Measurements from ENCODE around the gene LDLRAD4.

Gene LDLRAD4

DNA sequence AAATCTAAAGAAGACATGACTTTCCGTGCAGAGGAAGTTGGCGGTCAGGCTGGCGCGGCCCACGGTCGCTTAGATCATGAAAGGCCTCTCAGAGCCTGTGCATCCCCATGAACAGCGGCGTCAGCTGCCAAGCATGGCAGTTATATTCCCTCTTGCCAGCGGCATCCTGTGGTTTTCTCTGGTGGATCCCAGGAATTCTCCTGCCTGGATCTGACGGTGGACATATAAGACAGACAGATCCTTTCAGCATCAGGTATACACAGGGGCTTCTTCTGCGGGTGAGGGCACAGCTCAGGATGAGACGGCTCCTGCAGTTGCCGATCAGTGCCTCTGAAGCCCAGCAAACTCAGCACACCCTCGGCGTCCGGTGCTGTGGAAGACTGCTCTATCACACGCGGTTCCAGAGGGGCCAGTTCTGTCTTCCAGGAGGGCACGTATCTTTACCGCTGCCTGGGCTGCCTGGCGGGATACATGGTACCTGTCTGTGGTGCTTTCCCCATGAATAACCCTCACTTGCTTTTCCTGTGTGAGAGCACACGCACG, 157.8 kb downstream of the LDLRAD4 start:
- no peak for DNase-seq

- DNase-seq, result peak; percentile 47
These were observed 158.3 kb downstream of the LDLRAD4 start for GRCh38 chr18:13376841-13377351.

DNA sequence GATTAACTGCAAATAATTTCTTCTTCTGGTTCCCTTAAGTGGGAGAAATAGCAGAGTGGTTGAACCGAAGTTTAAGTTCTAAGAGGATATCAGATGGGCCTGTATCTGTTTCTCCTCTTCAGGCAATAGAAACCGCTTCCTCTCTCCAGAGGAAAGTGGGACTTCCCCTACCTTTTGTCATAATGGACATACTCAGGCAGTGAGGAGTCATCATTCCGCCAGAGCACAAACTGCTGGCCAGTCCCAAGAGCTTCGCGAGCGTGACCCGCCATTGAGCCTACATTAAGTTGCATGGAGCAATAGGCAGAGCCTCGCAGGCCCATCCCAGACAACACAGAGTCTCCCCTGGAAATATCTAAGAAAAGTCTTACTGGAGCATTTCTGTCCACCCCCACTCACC, 158.9 kb downstream of the LDLRAD4 start:
- DNase-seq, result no peak

DNA sequence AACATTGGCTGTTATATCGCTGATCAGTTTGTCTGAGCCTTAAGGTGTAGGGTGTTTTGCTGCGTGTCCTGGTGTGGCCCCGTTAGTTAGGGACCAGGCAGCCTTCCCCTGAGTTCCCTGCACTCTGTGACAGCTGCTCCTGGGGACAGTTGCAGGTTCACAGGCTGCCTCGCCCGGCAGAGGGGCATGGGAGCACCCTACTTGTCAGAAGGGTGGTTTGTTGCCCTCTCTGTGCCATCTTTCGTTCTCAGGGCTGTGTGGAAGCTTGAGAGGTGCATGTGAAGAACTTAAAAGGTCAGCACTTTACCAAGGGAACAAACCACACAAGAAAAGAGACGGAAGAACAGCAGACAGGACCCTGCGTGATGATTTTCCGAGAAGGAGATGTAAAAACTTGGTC, 159.6 kb downstream of the LDLRAD4 start:
- DNase-seq, result no peak

DNA sequence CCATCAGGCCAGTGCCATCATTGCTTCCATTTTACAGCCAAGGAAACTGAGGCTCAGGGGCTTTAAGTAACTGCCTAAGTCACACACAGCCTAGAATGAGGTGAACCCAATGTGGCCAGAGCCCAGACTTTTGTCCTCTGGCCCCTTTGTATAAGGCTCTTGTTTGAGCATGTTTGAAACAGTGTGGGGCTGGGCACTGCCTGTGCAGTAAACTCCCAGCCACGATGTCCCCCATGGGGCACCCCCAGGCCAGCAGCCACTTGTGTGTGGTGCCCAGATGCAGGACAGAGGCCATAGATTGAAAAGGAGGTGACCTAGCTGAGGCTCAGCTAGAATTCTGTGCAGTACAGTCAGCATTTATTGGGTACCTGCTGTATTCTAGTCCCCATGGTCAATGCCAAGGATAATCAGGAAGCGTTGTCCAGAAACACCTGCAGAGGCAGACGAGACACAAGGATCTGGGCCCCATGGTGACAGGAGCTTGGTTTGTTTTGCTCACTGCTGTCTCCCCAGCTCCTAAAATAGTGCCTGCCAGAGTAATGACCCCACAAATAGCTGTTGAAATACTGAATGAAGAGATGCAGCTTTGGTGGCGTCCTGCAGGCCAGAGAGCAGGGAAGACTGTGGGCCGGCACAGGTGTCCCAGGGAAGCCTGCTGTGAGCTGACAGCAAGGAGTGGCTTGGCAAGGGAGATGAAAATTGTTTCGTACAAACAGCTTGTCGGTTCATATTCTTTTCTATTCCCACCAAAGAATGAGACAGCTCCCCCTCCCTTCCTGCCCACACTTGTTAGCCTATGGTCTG, 160.7 kb downstream of the LDLRAD4 start:
- no peak for DNase-seq

GRCh38 chr18:13379930-13380690, 161.6 kb downstream of the LDLRAD4 start:
- no peak for DNase-seq

DNA sequence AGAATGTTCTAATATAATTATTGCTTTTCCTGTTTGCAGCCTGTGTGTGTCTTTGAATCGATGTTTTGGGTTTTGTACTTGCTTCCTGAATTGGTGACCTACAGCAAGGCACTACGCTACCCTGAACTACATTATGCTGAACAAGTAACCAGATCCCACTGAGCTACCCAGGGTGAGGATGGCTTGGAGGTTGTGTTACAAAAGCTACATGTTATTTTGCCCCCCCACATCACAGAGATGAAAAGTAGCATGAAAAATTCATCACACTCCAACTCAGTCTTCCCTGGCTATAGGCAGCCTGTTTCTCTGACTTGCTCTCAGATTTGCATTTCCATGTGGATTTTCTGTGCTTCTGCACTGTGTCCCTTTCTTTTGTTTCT, 162.1 kb downstream of the LDLRAD4 start:
- no peak for DNase-seq

DNA sequence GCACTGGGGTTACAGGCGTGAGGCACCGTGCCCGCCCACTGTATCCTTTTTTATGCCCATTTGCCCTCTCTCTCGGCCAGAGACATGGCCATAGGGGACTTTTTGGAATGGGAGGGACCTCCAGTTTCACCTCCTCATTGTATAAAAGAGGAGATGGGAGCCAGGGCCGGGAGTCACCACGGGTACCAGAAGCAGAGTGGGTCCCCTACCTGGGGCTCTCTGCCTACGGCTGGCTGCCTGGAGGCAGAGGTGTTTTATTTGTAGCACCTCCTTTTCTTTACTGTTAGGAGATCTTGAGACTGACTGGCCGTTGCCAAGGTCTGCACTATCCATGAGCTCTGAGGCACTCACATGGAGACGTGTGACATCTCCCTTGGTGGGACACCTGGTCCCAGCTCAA, 162.8 kb downstream of the LDLRAD4 start:
- DNase-seq, result no peak

DNA sequence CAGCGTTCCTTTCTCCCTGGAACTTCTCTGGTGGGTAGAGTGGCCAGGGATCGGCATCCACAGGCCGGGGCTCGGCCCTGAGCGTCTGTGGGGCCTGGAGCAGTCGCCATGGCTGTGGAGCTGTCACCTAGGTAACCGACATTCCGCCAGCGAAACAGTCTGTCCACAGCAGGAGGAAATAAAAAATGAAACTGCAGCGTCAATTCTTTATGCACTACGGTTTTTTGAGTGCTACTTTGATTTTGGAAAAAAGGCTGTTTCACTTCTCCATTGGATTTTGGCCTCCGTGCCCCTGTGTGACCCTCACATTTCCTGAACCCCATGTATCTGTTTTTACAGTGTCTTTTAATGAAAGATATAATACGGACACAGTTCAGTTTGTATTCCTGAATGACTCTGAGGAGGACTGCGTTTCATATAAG, 163.4 kb downstream of the LDLRAD4 start:
- DNase-seq, result peak; percentile 12

DNA sequence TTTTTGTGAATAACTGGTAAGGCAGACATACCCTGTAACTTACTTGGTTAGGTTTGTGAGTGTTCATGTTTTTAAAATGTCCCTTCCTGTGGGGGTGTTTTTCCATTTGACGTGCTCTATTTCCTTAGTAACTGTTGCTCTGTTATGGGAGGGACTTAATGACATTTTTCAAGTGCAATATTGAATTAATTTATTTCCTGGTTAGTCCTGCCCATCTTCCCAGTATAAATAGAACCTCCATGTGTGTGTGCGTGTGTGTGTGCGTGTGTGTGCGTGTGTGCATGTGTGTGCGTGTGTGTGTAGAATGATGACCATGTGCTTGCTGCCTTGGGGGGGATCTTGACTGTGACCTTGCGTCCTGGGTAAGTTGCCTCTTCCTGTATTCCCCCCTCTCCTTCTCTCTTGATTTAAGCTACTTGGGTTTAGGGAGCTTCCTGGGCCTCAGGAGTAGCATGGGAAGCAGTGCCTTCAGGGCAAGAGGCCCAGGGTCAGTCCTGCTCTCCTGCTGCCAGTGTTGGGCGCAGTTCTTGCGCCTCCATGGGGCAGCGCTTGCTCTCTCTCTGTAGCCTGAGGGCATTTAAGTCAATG, 163.9 kb downstream of the LDLRAD4 start:
- peak; percentile 66 for DNase-seq

- peak; percentile 37 for DNase-seq
These were observed 164.6 kb downstream of the LDLRAD4 start for GRCh38 chr18:13382954-13383827.

- DNase-seq, result no peak
These were observed 168.6 kb downstream of the LDLRAD4 start for GRCh38 chr18:13386891-13387801.

DNA sequence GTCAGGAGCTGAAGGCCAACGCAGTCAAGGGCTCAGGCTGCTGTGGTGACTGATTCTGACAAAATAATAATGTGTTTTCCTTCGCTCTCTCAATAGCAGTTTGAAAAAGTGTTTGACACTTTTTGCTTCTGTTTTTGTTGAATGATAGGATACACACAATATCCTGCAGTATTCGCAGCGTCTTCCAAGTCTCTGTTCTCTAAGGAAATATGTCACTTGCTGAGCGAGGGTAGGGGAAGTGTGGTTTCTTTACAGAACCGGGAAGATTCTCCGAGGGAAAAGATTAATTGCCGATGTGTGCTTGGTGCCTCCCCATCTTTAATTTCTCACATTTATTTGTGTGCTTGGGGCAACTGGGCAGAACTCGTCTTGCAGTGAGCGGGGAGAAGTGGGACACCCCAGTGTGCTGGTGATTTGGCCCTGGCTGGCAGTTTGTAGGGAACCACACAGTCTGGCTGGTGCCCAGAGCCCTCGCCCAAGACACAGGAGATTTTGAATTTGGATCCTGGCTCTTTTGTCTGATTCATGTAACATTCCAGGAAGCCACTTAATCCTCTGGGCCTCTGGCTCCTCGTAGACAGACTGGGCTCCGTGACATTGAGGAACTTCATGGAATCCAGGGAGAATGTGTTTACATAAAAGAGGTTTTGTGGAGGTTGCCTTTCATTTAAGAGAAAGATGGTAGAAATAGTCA, 169.4 kb downstream of the LDLRAD4 start:
- DNase-seq, result no peak

DNA sequence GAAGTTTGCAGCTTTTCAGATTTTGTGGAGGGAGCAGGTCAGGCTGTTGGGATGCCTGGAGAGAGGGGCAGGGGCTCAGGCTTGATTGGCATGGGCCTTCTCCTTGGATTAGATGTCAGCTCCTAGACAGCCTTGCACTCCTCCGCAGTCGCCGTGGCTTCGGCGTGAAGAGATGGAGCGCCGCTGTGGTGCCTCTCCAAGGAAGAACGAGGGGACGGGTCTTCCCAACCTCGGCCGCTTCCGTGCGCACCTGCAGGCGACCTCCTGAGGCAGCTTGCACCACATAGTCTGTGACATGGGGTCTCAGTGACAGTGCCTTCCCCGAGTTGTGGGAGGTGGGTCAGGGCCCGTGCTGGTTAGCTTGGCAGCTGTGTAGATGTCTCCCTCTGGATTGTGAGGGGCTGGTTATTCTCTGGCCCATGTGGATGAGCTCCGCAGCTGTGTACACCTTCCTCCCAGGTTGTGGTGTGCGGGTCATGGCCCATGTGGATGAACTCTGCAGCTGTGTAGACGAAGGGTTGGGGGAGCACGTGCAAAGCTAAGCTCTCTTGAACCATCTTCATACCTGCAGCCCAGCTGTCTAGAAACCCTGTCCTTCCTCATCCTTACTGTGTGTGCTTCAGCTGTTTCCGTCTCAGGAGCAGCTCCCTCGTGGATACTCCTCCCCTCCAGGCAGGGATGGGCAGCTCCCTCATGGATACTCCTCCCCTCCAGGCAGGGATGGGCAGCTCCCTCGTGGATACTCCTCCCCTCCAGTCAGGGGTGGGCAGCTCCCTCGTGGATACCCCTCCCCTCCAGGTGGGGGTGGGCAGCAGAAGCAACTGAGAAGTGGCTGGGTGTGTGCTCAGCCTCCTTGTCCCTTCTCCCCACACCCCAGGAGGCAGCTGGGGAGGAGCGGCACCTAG, 170.3 kb downstream of the LDLRAD4 start:
- DNase-seq, result no peak

GRCh38 chr18:13389491-13390131, 171.1 kb downstream of the LDLRAD4 start:
- no peak for DNase-seq

- DNase-seq, result no peak
These were observed 171.6 kb downstream of the LDLRAD4 start for GRCh38 chr18:13390196-13390595.

DNA sequence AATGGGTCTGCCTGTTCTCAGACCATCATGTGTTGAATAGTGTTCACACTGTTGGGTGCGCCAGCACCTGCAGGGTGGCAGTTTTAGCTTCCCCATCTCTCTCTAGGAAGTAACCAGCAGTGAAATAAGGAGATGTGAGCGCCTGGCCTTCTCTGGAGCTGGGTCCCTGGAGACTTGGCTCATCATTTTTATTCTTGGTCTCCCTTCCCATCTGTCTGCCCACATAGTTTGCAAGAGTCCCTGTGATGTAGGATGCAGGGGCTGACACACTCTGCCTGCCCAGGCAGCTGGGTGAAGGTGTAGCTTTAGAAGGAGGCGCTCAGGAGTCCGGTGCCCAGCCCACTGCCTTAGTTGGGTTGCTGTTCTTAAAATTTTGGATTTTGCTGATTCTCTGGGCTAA, 172.2 kb downstream of the LDLRAD4 start:
- no peak for DNase-seq

GRCh38 chr18:13392029-13392750, 173.6 kb downstream of the LDLRAD4 start:
- peak; percentile 9 for DNase-seq

All from NCI-H510A treated with DMSO at 0.1 percent for 48 hours (cell line).